Measurements from ENCODE around the gene TNNC1. TPM values are rescaled to one million over a fixed set of nuclear protein-coding genes. Genes with fewer than 3 reads are reported as not detected.
A peak's percentile ranks its signal among the peaks of the same experiment; 100 is the strongest.

The TNNC1 gene
- total and polyA plus RNA-seq, 9 of the 15 experiments (the other 6 are each of a cell fraction or from before 2014, with no cell fraction given) = 0.08 to 0.85 (median 0.42) TPM; not detected in 4

GRCh38 chr3:52446631-52447511 is 7.0 kb downstream of the TNNC1 start (continued):
- no peak for TF ChIP-seq CHD7 (IDR thresholded peaks at IDR 0.05; ENCODE audit: low read depth, low read length)
- no peak for TF ChIP-seq ARID3B (CRISPR knock-in tag; IDR thresholded peaks at IDR 0.05; ENCODE audit: borderline replicate concordance)
- TF ChIP-seq NR2C2 (CRISPR knock-in tag; IDR thresholded peaks at IDR 0.05) = peak; percentile 35; the same call in 1 of the 2 replicates
- TF ChIP-seq NR2C2 (tag; IDR thresholded peaks at IDR 0.05) = no peak
- no peak for TF ChIP-seq ZNF511 (CRISPR knock-in tag; IDR thresholded peaks at IDR 0.05)
- no peak for TF ChIP-seq CBFB (CRISPR knock-in tag; IDR thresholded peaks at IDR 0.05)
- no peak for TF ChIP-seq FOXJ3 (CRISPR knock-in tag; IDR thresholded peaks at IDR 0.05)

All from K562 (cell line).